Hematopoietic multipotent progenitor cell treated with erythropoietin and hydrocortisone succinate and interleukin-3 and kit ligand, for 8 days (in vitro differentiated cells): ENCODE data around the gene NXPH1.
A peak's percentile ranks its signal among the peaks of the same experiment; 100 is the strongest.
"Not testable (repeated sequence)": the region's sequence is repeated elsewhere in the genome, so short reads cannot be mapped to it uniquely, and the experiment has no call there.

ENCODE experiments used
- DNase-seq: peaks from one replicate; pipeline ENCODE4 v3.0.0-alpha.2; 2015

Gene NXPH1

DNA sequence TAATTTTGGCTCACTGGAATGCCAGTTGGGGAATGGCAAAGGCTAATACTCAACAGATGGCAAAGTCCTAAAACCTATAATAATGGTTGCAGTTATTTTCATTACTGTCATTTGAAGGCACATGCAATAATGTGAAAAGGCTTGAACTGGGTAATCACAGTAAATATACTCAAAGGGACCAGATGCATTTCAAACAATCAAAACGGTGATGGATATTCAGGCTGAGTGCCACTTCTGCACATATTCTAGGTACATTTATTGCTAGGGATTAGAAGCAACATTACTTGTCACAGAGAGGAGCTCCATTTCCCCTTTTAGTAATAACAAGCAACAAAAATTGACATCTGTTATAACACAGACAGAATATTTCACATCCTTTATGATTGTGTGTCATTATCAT, 171.8 kb downstream of the NXPH1 start:
- no peak for DNase-seq

DNA sequence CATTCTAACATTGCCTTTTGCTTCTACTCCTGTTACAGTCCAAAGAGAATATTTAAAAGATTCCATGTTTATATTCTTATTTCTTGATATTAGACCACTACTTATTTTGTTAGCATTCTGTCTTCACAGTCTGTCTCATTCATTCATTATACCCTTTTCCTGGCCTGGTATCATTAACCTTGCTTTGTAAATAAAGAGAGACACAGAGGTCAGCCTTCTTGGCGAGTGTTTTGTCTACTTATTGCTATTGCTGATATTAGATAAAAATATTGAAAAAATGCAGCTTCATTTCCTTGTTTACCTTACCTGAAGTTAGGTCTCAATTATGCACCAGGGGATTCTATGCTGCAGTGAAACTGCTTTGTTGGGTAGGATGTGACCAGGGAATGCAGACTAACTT, 179.2 kb downstream of the NXPH1 start:
- no peak for DNase-seq

DNA sequence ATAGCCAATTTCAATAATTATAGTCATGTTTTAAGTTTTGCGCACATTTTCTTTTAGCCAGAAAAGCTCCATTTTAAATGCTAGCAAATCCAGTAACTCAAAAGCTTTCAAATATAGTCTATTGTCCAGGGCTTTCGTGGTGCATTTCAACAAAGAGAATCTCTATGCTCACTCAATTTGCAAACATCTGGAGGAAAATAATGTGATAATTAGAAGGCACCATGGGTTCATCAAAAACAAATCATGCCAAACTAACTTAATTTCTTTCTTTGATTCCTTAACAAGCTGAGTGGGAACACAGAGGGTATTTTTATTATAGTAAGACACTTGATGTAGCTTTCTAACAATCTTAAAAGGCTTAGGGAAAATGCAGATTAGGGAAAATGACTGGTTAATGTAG, 179.8 kb downstream of the NXPH1 start:
- DNase-seq: no peak

- DNase-seq: no peak
Observed at GRCh38 chr7:8615019-8615418, 181.6 kb downstream of the NXPH1 start.

- DNase-seq: no peak
Observed at GRCh38 chr7:8618441-8619070, 185.1 kb downstream of the NXPH1 start.

DNA sequence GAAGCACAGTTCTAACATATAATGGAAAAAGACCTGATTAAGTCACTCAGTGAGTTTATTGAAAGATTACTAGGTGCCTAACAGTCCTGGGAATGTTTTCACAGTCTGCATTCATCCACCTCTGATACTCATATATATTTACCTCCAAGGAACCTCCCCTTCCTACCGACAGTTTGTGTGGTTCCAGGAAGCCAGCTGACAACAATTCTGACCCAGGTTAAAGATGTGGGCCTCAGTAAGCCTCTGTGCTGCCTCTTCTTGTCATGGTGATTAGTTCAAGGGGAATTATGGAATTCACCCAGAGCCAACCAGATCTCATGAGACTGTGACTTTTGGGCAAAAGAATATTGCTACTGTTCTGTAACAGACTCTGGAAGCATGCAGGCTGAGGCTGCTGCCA, 186.8 kb downstream of the NXPH1 start:
- DNase-seq: no peak

- no peak for DNase-seq
Observed at GRCh38 chr7:8625612-8626011, 192.2 kb downstream of the NXPH1 start.

- DNase-seq: no peak
Observed at GRCh38 chr7:8627325-8627724, 193.9 kb downstream of the NXPH1 start.

GRCh38 chr7:8628656-8629055, 195.2 kb downstream of the NXPH1 start:
- no peak for DNase-seq

DNA sequence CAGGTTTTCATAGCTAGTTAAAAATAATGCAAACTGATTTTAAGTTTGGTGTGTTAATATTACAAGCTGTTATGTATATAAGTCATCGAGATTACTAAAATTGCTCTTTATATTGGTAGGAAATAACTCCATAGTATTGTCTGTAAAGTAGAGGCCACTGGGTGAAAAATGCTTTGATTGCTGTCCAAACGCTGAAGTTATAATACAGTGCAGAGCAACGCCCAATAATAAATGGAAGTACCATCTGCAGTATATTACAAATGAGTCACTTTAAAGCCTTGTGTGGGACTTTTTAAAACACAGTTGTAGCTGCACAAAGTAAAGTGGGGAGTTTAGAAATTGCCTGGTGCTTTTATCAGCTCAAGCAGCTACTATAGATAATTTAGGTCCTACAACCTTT, 196.1 kb downstream of the NXPH1 start:
- DNase-seq: no peak

DNA sequence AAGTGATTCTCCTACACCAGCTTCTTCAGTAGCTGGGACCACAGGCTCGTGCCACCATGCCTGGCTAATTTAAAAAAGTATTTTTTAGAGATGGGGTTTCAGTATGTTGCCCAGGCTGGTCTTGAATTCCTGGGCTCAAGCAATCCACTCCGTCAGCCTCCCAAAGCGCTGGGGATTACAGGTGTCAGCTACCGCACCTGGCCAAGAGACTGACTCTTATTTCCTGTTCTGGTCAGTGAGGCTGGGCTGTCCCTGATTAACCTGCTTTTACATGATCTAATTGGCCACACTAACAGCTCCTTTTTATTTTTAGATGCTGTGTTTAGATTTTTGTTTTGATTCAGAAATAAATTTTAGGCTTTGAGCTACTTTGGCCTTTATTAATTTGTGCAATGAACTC, 203.9 kb downstream of the NXPH1 start:
- no peak for DNase-seq

- no peak for DNase-seq
Observed at GRCh38 chr7:8638076-8638475, 204.7 kb downstream of the NXPH1 start.

DNA sequence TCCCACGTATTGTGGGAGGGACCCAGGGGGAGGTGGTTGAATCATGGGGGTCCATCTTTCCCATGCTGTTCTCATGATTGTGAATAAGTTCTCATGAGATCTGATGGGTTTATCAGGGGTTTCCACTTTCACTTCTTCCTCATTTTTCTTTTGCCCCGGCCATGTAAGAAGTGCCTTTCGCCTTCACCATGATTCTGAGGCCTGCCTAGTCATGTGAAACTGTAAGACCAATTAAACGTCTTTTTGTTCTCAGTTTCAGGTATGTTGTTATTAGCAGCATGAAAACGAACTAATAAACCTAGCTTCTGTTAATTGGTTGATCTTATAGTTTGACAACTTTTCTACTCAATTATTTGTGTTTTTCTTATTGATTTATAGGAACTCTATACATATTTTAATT, 206.3 kb downstream of the NXPH1 start:
- no peak for DNase-seq

DNA sequence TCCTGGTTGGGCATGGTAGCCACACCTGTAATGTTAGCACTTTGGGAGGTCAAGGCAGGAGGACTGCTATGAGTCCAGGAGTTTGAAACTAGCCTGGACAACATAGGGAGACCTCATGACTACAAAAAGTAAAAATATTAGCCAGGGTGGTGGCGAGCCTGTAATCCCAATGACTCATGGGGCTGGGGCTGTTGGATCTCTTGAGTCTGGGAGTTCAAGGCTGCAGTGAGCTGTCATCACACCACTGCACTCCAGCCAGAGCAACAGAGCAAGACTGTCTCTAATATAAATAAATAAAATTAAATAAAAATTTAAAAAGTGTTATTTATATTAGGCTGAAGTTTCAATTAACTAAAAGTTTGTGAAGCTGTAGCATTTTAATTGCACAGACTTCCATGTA, 207.3 kb downstream of the NXPH1 start:
- DNase-seq: no peak

DNA sequence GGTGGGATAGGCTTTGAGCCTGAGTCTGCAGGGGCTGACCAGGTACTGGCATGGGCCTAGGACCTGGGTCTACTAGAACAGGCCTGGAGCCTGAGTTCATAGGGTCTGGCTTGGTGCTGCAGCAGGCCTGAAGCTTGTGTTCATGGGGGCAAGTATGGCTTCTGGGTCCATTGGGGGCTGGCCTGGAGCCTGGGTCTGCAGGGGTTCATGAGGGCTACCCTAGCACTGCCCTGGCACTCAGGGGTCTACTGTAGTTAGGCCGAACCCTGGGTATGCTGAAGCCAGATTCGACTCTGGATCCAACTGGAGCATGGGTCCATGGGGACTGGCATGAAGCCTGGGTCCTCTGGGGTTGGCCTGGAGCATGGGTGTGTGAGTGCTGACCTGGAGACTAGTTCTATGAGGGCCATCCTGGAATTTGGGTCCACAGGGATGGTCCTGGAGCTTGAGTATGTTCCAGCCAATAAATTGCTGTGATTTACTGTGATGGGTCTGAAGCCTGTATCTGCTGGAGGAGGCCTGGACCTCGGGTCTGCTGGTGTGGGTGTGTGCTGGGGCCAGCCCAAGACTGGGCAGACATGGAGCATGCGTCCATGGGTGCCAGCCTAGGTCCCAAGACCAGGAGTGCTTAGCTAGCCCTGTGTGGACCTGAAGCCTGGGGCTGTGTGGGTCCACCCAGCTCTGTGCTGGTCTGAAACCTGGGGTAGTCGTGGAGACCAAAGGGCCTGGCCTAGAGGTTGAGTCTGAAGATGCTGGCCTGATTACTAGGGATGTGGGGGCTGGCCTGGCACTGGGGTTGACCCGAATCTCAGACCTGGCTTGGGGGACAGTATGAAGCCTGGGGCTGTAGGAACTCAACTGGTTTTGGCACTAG, 235.5 kb downstream of the NXPH1 start:
- DNase-seq: no peak

DNA sequence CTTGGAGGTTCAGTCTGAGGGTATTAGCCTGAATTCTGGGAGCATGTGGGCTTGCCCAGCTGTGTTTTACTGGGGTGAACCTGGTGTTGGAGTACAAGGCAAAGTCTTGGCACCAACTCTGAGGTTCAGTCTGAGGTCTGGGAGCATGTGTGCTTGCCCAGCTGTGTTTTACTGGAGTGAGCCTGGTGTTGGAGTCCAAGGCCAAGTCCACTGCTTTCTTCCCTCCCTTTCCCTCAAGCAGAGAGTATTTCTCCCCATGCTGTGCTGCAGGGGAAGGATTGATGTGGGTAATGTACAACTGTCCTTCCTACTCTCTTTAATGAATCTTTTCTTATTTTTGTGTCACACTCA, 236.1 kb downstream of the NXPH1 start:
- no peak for DNase-seq

GRCh38 chr7:8684426-8684825, 251.0 kb downstream of the NXPH1 start:
- DNase-seq: no peak

DNA sequence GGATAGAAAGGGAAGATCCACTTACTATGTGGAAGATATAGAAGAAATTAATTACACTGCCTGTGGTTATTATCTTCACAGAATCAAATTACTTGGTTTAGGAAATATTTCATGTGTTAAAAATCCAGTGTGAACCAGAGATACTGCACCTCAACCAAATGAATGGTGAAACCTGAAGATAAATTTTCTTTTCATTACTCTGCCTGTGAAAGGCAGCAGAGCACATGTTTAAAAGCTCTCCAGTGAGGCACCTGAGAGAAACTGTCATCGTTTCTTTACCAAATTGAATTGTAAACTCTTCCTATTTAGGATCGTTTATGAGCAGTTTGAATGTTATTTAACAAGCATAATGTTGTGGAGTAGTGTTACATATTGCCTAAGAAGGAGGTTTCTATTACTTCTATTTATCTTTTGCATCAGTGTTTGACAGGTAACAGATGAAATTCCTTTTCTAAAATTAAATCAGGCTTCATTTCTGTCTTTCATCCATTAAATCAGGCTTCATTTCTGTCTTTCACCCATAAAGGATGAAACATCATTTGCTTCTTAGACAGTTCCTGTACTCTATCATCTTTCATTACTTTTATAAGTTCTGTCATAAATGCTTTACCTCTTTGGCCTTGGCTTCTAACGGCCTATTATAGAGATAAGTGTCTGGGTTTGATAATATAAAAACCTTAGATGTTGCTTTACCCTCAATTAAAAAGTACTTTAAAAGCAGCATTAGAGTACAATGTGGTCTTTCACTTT, 266.6 kb downstream of the NXPH1 start:
- no peak for DNase-seq

DNA sequence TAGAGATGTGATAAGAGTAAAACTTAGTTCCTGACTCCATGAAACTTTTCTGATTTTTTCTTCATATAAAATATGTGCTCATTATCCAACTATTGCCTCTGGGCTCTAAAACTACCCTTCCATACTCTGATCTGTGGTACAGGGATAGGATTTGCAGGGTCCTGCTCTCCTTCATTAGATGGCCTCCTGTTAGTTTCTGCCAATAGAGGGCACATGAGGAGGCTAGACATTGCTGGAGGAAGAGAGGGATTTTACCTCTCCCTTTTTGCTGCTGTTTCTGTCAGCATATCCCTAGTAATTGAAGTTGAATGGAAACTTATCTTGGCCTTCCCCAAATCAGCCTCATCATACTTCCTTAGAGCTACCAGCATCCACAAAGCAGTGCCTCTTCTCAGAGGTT, 269.4 kb downstream of the NXPH1 start:
- no peak for DNase-seq

- DNase-seq: no peak
Observed at GRCh38 chr7:8710124-8710523, 276.7 kb downstream of the NXPH1 start.

- DNase-seq: no peak
Observed at GRCh38 chr7:8714791-8715190, 281.4 kb downstream of the NXPH1 start.

DNA sequence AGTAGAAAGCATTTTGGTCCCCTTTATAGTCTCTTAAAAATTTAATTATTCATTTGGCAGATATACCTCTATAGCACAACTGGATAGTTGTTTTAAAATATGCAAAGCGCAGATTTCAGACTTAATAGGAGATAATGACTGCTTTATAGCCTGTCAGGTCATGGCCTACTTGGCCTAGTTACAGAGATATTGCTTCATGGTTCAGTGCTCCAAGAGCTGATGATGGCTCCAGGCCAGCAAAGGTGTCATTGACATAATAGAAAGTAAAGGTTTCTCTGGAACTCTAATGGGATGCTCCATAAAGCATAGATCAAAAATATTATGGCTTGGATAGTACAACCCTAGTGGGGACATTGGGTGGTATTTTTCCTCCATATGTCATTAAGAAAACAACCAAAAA, 285.7 kb downstream of the NXPH1 start:
- DNase-seq: no peak

DNA sequence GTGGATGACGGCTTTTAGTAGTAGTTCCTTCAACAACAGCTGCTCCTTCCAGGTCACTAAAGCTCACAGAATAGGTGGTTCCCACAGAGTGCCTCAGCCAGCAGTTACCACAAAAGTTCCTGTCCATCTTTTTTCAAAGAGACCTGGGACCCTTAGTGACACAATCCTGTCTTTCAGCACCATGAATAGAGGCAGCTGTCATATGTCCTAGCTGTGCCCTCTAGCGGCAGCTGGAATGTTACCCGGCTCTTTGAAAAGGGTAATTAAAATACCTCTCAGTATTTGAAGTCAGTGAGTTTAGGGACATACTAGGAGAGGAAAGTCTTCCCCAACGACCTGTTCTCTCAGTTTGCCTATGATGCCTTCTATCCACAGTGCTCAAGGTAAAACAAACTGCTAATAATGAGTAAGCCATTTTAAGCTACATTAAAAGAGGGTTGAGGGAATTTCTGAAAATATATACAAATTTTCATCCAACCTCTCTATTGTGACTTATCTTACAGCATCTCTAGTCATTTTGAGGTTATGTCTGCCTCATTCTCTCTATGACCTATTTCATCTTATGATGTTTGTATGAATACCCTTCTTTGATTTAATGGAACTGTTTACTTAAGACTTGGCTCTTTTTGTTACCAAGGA, 290.8 kb downstream of the NXPH1 start:
- peak; percentile 52 for DNase-seq

DNA sequence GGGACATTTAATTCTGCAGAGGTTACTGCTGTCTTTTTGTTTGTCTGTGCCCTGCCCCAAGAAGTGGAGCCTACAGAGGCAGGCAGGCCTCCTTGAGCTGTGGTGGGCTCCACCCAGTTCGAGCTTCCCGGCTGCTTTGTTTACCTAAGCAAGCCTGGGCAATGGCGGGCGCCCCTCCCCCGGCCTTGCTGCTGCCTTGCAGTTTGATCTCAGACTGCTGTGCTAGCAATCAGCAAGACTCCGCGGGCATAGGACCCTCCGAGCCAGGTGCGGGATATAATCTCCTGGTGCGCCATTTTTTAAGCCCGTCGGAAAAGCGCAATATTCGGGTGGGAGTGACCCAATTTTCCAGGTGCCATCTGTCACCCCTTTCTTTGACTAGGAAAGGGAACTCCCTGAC, 298.3 kb downstream of the NXPH1 start:
- not testable (repeated sequence) for DNase-seq
